HG03558 (cell line): Measurements from ENCODE around the gene TLE6.
"Not testable (repeated sequence)": the region's sequence is repeated elsewhere in the genome, so short reads cannot be mapped to it uniquely, and the experiment has no call there.

ENCODE experiments used
- ATAC-seq: cut with Tn5 transposase; IDR thresholded peaks from one replicate; pipeline ENCODE4 v1.9.1; 2021; ENCODE audit warnings: moderate number of reproducible peaks; ENCODE audit not compliant: unreplicated experiment; ENCODE audit errors: extremely low read depth

TLE6 gene

GRCh38 chr19:2997720-2998119, 20.4 kb downstream of the TLE6 start:
- no peak for ATAC-seq

GRCh38 chr19:2998642-2999041, 21.3 kb downstream of the TLE6 start:
- ATAC-seq, result no peak

GRCh38 chr19:3001235-3001800, 24.0 kb downstream of the TLE6 start:
- no peak for ATAC-seq

GRCh38 chr19:3003046-3003445, 25.7 kb downstream of the TLE6 start:
- ATAC-seq, result no peak

GRCh38 chr19:3004522-3004921, 27.2 kb downstream of the TLE6 start:
- no peak for ATAC-seq

GRCh38 chr19:3005345-3005744, 28.0 kb downstream of the TLE6 start:
- ATAC-seq, result no peak

GRCh38 chr19:3006075-3006767, 28.9 kb downstream of the TLE6 start:
- no peak for ATAC-seq

- ATAC-seq, result no peak
These were observed 30.6 kb downstream of the TLE6 start for GRCh38 chr19:3007975-3008374.

- ATAC-seq, result no peak
These were observed 31.6 kb downstream of the TLE6 start for GRCh38 chr19:3008994-3009393.

- no peak for ATAC-seq
These were observed 33.5 kb downstream of the TLE6 start for GRCh38 chr19:3010871-3011270.

- not testable (repeated sequence) for ATAC-seq
These were observed 34.7 kb downstream of the TLE6 start for GRCh38 chr19:3012059-3012458.

GRCh38 chr19:3012621-3013262, 35.4 kb downstream of the TLE6 start:
- ATAC-seq, result no peak

GRCh38 chr19:3013263-3013725, 35.9 kb downstream of the TLE6 start:
- ATAC-seq, result no peak

- ATAC-seq, result no peak
These were observed 36.8 kb downstream of the TLE6 start for GRCh38 chr19:3014135-3014534.

GRCh38 chr19:3015126-3016057, 38.0 kb downstream of the TLE6 start:
- ATAC-seq, result no peak

- no peak for ATAC-seq
These were observed 40.6 kb downstream of the TLE6 start for GRCh38 chr19:3017923-3018322.

GRCh38 chr19:3019211-3019854, 42.0 kb downstream of the TLE6 start:
- no peak for ATAC-seq

- ATAC-seq, result no peak
These were observed 43.1 kb downstream of the TLE6 start for GRCh38 chr19:3020321-3020960.

- no peak for ATAC-seq
These were observed 47.1 kb downstream of the TLE6 start for GRCh38 chr19:3024509-3024869.
